ENCODE results near the gene TNS3. TPM values are rescaled to one million over a fixed set of nuclear protein-coding genes. Genes with fewer than 3 reads are reported as not detected.

The TNS3 gene
- total RNA-seq, 1 experiment from 2014 or later: 143 TPM

GRCh38 chr7:47580811-47581331, 1.0 kb downstream of the TNS3 start:
- TF ChIP-seq CTCF (conservative IDR thresholded peaks at IDR 0.05) (no peak), EZH2 (IDR thresholded peaks at IDR 0.05; ENCODE audit: low read depth) (no peak)
- CTCF ChIA-PET: interaction anchor here (0.6 kb wide), 1 partner anchor 238 kb away, joined by 9 read pairs; no protein-coding TSS in a partner anchor
- Histone ChIP-seq H3K27me3 (ENCODE audit: insufficient read depth, low read depth) (no peaks in the 10 kb centered on the region), H3K4me2 (peak overlapping the region; percentile 86), H3K4me1 (replicated peaks; ENCODE audit: insufficient read depth) (peaks cover 78% of the 10 kb centered on the region), H2AFZ (no peak overlapping the region), H3K9me3 (ENCODE audit: insufficient read depth, low read depth) (no peaks in the 10 kb centered on the region), H3F3A (ENCODE audit: insufficient read depth, low read depth) (peaks cover 73% of the 10 kb centered on the region), H3K27ac (peak overlapping the region; percentile 87), H3K36me3 (ENCODE audit: low read depth) (peaks cover 13% of the 10 kb centered on the region), H3K9me2 (ENCODE audit: insufficient read depth) (no peaks in the 10 kb centered on the region), H3K79me2 (ENCODE audit: low read depth) (peaks cover 77% of the 10 kb centered on the region), H4K20me1 (ENCODE audit: insufficient read depth) (no peaks in the 10 kb centered on the region), H3K4me3 (peak overlapping the region; percentile 65)
- intact Hi-C loops (cut with micrococcal nuclease; ENCODE audit: unreplicated experiment): loop anchor here (1.0 kb wide), 1 partner anchor 238 kb away; no protein-coding TSS in a partner anchor
- DNase-seq: no peak
- BruUV-seq (replicated peaks): TSS peak; percentile 14
- POLR2A ChIA-PET (ENCODE audit: unreplicated experiment): interaction anchor here (0.6 kb wide), 1 partner anchor 145 kb away, joined by 6 read pairs; no protein-coding TSS in a partner anchor

- H3K9me3 ChIP-seq (ENCODE audit: insufficient read depth, low read depth): no peaks in the 10 kb centered on the region
- peak; percentile 56 to 80 for DNase-seq
- H3K9me2 ChIP-seq (ENCODE audit: insufficient read depth): no peaks in the 10 kb centered on the region
- intact Hi-C loops (cut with micrococcal nuclease; ENCODE audit: unreplicated experiment): no loop called here
- BruUV-seq (replicated peaks): no TSS peak
- no peak overlapping the region for H2AFZ ChIP-seq
- peaks cover 78% of the 10 kb centered on the region for H3K4me1 ChIP-seq (replicated peaks; ENCODE audit: insufficient read depth)
- CTCF ChIA-PET: interaction anchor here (0.6 kb wide), 2 partner anchors 10 to 204 kb away, joined by 3 read pairs; no protein-coding TSS in a partner anchor
- H3K4me2 ChIP-seq: peak overlapping the region; percentile 86
- no peak for TF ChIP-seq EZH2 (IDR thresholded peaks at IDR 0.05; ENCODE audit: low read depth)
- peak overlapping the region; percentile 87 for H3K27ac ChIP-seq
- no peaks in the 10 kb centered on the region for H3K27me3 ChIP-seq (ENCODE audit: insufficient read depth, low read depth)
- POLR2A ChIA-PET (ENCODE audit: unreplicated experiment): interaction anchor here (0.6 kb wide), 2 partner anchors 144 to 1167 kb away, joined by 3 to 6 read pairs; no protein-coding TSS in a partner anchor
- H3F3A ChIP-seq (ENCODE audit: insufficient read depth, low read depth): peaks cover 79% of the 10 kb centered on the region
- H3K4me3 ChIP-seq: peak overlapping the region; percentile 65
- H4K20me1 ChIP-seq (ENCODE audit: insufficient read depth): no peaks in the 10 kb centered on the region
- H3K79me2 ChIP-seq (ENCODE audit: low read depth): peaks cover 82% of the 10 kb centered on the region
- H3K36me3 ChIP-seq (ENCODE audit: low read depth): peaks cover 14% of the 10 kb centered on the region
Measured at GRCh38 chr7:47580175-47580706, 1.7 kb downstream of the TNS3 start.

GRCh38 chr7:47579458-47579857, 2.5 kb downstream of the TNS3 start:
- Histone ChIP-seq H4K20me1 (ENCODE audit: insufficient read depth) (no peaks in the 10 kb centered on the region), H3K27ac (peak overlapping the region; percentile 87), H3F3A (ENCODE audit: insufficient read depth, low read depth) (peaks cover 81% of the 10 kb centered on the region), H3K36me3 (ENCODE audit: low read depth) (peaks cover 22% of the 10 kb centered on the region), H3K27me3 (ENCODE audit: insufficient read depth, low read depth) (no peaks in the 10 kb centered on the region), H3K4me2 (peak overlapping the region; percentile 86), H2AFZ (no peak overlapping the region), H3K79me2 (ENCODE audit: low read depth) (peaks cover 85% of the 10 kb centered on the region), H3K9me2 (ENCODE audit: insufficient read depth) (no peaks in the 10 kb centered on the region), H3K9me3 (ENCODE audit: insufficient read depth, low read depth) (no peaks in the 10 kb centered on the region), H3K4me3 (peak overlapping the region; percentile 65), H3K4me1 (replicated peaks; ENCODE audit: insufficient read depth) (peaks cover 78% of the 10 kb centered on the region)
- ChIA-PET CTCF (interaction anchor here (0.6 kb wide), 2 partner anchors 83 to 205 kb away, joined by 3 to 5 read pairs; no protein-coding TSS in a partner anchor), POLR2A (ENCODE audit: unreplicated experiment) (interaction anchor here (0.6 kb wide), 1 partner anchor 32 kb away, joined by 3 read pairs; no protein-coding TSS in a partner anchor)
- intact Hi-C loops (cut with micrococcal nuclease; ENCODE audit: unreplicated experiment): loop anchor here (5.0 to 10.0 kb wide), 2 partner anchors 135 to 508 kb away; partner anchors contain the start of gene UPP1
- no TSS peak for BruUV-seq (replicated peaks)
- DNase-seq: no peak
- TF ChIP-seq CTCF (conservative IDR thresholded peaks at IDR 0.05): no peak
- TF ChIP-seq EZH2 (IDR thresholded peaks at IDR 0.05; ENCODE audit: low read depth): no peak
